HG03135 (cell line): Measurements from ENCODE around the gene SYNGAP1.

ENCODE experiments used
- ATAC-seq: cut with Tn5 transposase; IDR thresholded peaks from one replicate; pipeline ENCODE4 v1.9.1; 2021; ENCODE audit warnings: mild to moderate bottlenecking, moderate library complexity; ENCODE audit not compliant: unreplicated experiment

The SYNGAP1 gene

GRCh38 chr6:33420491-33421343, 852 bp downstream of the SYNGAP1 start:
- no peak for ATAC-seq

- no peak for ATAC-seq
These were observed 1.4 kb downstream of the SYNGAP1 start for GRCh38 chr6:33421344-33421643.

GRCh38 chr6:33423777-33424176, 3.9 kb downstream of the SYNGAP1 start:
- no peak for ATAC-seq

- no peak for ATAC-seq
These were observed 5.2 kb downstream of the SYNGAP1 start for GRCh38 chr6:33424855-33425667.

- no peak for ATAC-seq
These were observed 6.1 kb downstream of the SYNGAP1 start for GRCh38 chr6:33425668-33426577.

GRCh38 chr6:33426590-33427511, 7.0 kb downstream of the SYNGAP1 start:
- ATAC-seq: no peak

- ATAC-seq: no peak
These were observed 7.8 kb downstream of the SYNGAP1 start for GRCh38 chr6:33427585-33428223.

- ATAC-seq: no peak
These were observed 8.5 kb downstream of the SYNGAP1 start for GRCh38 chr6:33428224-33428965.

GRCh38 chr6:33428966-33429749, 9.3 kb downstream of the SYNGAP1 start:
- ATAC-seq: no peak

- ATAC-seq: no peak
These were observed 9.8 kb downstream of the SYNGAP1 start for GRCh38 chr6:33429750-33430052.

- ATAC-seq: no peak
These were observed 10.5 kb downstream of the SYNGAP1 start for GRCh38 chr6:33430334-33430733.

- ATAC-seq: peak; percentile 51
These were observed 11.4 kb downstream of the SYNGAP1 start for GRCh38 chr6:33430991-33431879.

- no peak for ATAC-seq
These were observed 12.1 kb downstream of the SYNGAP1 start for GRCh38 chr6:33431880-33432541.

- ATAC-seq: no peak
These were observed 12.7 kb downstream of the SYNGAP1 start for GRCh38 chr6:33432546-33432945.

- ATAC-seq: no peak
These were observed 13.2 kb downstream of the SYNGAP1 start for GRCh38 chr6:33433001-33433543.

- ATAC-seq: no peak
These were observed 13.8 kb downstream of the SYNGAP1 start for GRCh38 chr6:33433544-33434191.
